HepG2 (cell line): ENCODE measurements around the gene CUEDC2. TPM values are rescaled to one million over a fixed set of nuclear protein-coding genes. Genes with fewer than 3 reads are reported as not detected.
A peak's percentile ranks its signal among the peaks of the same experiment; 100 is the strongest.

Experiments used
- ATF1 ChIP-seq: IDR thresholded peaks from 2 replicates; pipeline ENCODE4 v1.6.1; 2016; ENCODE audit warnings: mild to moderate bottlenecking, control low read depth
- BCL6 ChIP-seq: IDR thresholded peaks from 2 replicates; pipeline ENCODE4 v1.6.1; 2016; ENCODE audit warnings: missing genetic modification reagents, missing compliant biosample characterization
- CBFB ChIP-seq: sonication (generic); formaldehyde crosslinking; IDR thresholded peaks from 2 replicates; pipeline ENCODE4 v1.4.0; 2020; ENCODE audit warnings: missing genetic modification reagents
- CCDC6 ChIP-seq: sonication (generic); formaldehyde crosslinking; IDR thresholded peaks from 2 replicates; pipeline ENCODE4 v1.8.1; 2022; ENCODE audit warnings: mild to moderate bottlenecking, missing genetic modification reagents, moderate library complexity
- ELF1 ChIP-seq: sonication (generic); formaldehyde crosslinking; IDR thresholded peaks from 2 replicates; pipeline ENCODE4 v1.4.0; 2020; ENCODE audit warnings: missing genetic modification reagents
- HOXA9 ChIP-seq: sonication (generic); formaldehyde crosslinking; IDR thresholded peaks from 2 replicates; pipeline ENCODE4 v1.8.1; 2022; ENCODE audit warnings: missing genetic modification reagents, mild to moderate bottlenecking, moderate library complexity, borderline replicate concordance
- IKZF5 ChIP-seq: IDR thresholded peaks from 2 replicates; pipeline ENCODE4 v1.6.1; 2018; ENCODE audit warnings: missing genetic modification reagents, mild to moderate bottlenecking, missing compliant biosample characterization
- IRX3 ChIP-seq: sonication (generic); formaldehyde crosslinking; IDR thresholded peaks from 2 replicates; pipeline ENCODE4 v1.8.1; 2023; ENCODE audit warnings: mild to moderate bottlenecking, low read depth, missing genetic modification reagents, borderline replicate concordance
- JUND ChIP-seq: sonication (generic); formaldehyde crosslinking; IDR thresholded peaks from 2 replicates; pipeline ENCODE4 v1.8.0; 2022; ENCODE audit warnings: mild to moderate bottlenecking, missing genetic modification reagents
- MBD4 ChIP-seq: IDR thresholded peaks from 2 replicates; pipeline ENCODE4 v1.6.1; 2012; ENCODE audit warnings: low read length, inconsistent platforms, borderline replicate concordance
- MXI1 ChIP-seq: IDR thresholded peaks from 3 replicates; pipeline ENCODE4 v1.6.1; 2012; ENCODE audit warnings: low read depth, low read length, inconsistent platforms, borderline replicate concordance
- NCOA2 ChIP-seq: sonication (generic); formaldehyde crosslinking; IDR thresholded peaks from 2 replicates; pipeline ENCODE4 v1.8.0; 2022; ENCODE audit warnings: inconsistent platforms
- NFYC ChIP-seq: IDR thresholded peaks from 2 replicates; pipeline ENCODE4 v1.6.1; 2016; ENCODE audit warnings: missing genetic modification reagents, missing compliant biosample characterization
- PREB ChIP-seq: sonication (generic); formaldehyde crosslinking; IDR thresholded peaks from 2 replicates; pipeline ENCODE4 v1.4.0; 2020; ENCODE audit warnings: missing genetic modification reagents
- SRSF1 ChIP-seq: fragments of 200-400 bp; formaldehyde crosslinking; optimal IDR thresholded peaks from 2 replicates; pipeline ENCODE3; 2017; ENCODE audit warnings: mild to moderate bottlenecking, low read depth, low read length, moderate library complexity
- TCF7 ChIP-seq: sonication (generic); IDR thresholded peaks from 2 replicates; pipeline ENCODE4 v1.6.1; 2016; ENCODE audit warnings: antibody characterized with exemption, low read depth
- ZC3H4 ChIP-seq: sonication (generic); formaldehyde crosslinking; IDR thresholded peaks from 2 replicates; pipeline ENCODE4 v1.4.0; 2020; ENCODE audit warnings: missing genetic modification reagents, borderline replicate concordance
- ZFAT ChIP-seq: sonication (generic); formaldehyde crosslinking; conservative IDR thresholded peaks from 2 replicates; pipeline ENCODE4 v1.8.1; 2023; ENCODE audit warnings: missing genetic modification reagents, inconsistent platforms
- ZIK1 ChIP-seq: sonication (generic); formaldehyde crosslinking; IDR thresholded peaks from 2 replicates; pipeline ENCODE4 v1.5.0; 2020; ENCODE audit warnings: mild to moderate bottlenecking, low read depth, missing genetic modification reagents, borderline replicate concordance
- ZNF124 ChIP-seq: sonication (generic); formaldehyde crosslinking; IDR thresholded peaks from 2 replicates; pipeline ENCODE4 v1.4.0; 2020; ENCODE audit warnings: missing genetic modification reagents
- ZNF224 ChIP-seq: sonication (generic); formaldehyde crosslinking; IDR thresholded peaks from 2 replicates; pipeline ENCODE4 v1.5.0; 2020; ENCODE audit warnings: mild to moderate bottlenecking, missing genetic modification reagents
- ZNF253 ChIP-seq: sonication (generic); formaldehyde crosslinking; IDR thresholded peaks from 2 replicates; pipeline ENCODE4 v1.8.0; 2022; ENCODE audit warnings: mild to moderate bottlenecking, missing genetic modification reagents, borderline replicate concordance
- ZNF468 ChIP-seq: sonication (generic); formaldehyde crosslinking; IDR thresholded peaks from 2 replicates; pipeline ENCODE4 v1.8.0; 2022; ENCODE audit warnings: mild to moderate bottlenecking, moderate library complexity, missing genetic modification reagents
- ZNF564 ChIP-seq: sonication (generic); formaldehyde crosslinking; IDR thresholded peaks from 2 replicates; pipeline ENCODE4 v1.8.1; 2023; ENCODE audit warnings: mild to moderate bottlenecking, missing genetic modification reagents
- ZNF709 ChIP-seq: sonication (generic); formaldehyde crosslinking; IDR thresholded peaks from 2 replicates; pipeline ENCODE4 v1.5.0; 2020; ENCODE audit warnings: mild to moderate bottlenecking, missing genetic modification reagents
- ZNF777 ChIP-seq: sonication (generic); formaldehyde crosslinking; IDR thresholded peaks from 2 replicates; pipeline ENCODE4 v1.4.0; 2020; ENCODE audit warnings: missing genetic modification reagents
- ZSCAN25 ChIP-seq: sonication (generic); formaldehyde crosslinking; IDR thresholded peaks from 2 replicates; pipeline ENCODE4 v1.8.0; 2022; ENCODE audit warnings: mild to moderate bottlenecking, missing genetic modification reagents
- polyA plus RNA-seq, 8 experiments: library from polyadenylated mRNA; depleted of rRNA in 3 of 8; stranded (reverse) in 7 of 8; unstranded in 1 of 8; fragments of >200 nt; fragmentation: Illumina TruSeq in 4 of 8; extraction: Trizol in 4 of 8; gene quantifications; 2 replicates each; pipeline versions ENCODE4 v1.2.1 to v1.2.3, GENCODE V29; 2011 to 2016; ENCODE audit warnings: low read depth in 4 of 8, missing spikeins in 1 of 8, mixed read lengths in 1 of 8; ENCODE audit not compliant: insufficient read depth in 1 of 8
- total RNA-seq, 5 experiments: library from RNA; depleted of rRNA; stranded (reverse); fragments of >200 nt; fragmentation: Illumina TruSeq; extraction: Trizol; gene quantifications; 2 replicates each; pipeline ENCODE4 v1.2.3, GENCODE V29; 2016; ENCODE audit warnings: low read depth in 1 of 5
- TF ChIP-seq, protein P1 (sequence below): sonication (generic); formaldehyde crosslinking; IDR thresholded peaks from 2 replicates; pipeline ENCODE4 v1.4.0; 2020; ENCODE audit warnings: missing genetic modification reagents

The CUEDC2 gene
- total and polyA plus RNA-seq, 2 of the 13 experiments (the other 11 are each of a cell fraction or from before 2014, with no cell fraction given): 13.1 to 18.4 TPM

GRCh38 chr10:102432162-102432950 lies at the start of gene CUEDC2 (continued):
- TF ChIP-seq ZNF253 (CRISPR knock-in tag) (0 out of 2 replicates have a peak, but pooled peaks have one; percentile 49), ZSCAN25 (CRISPR knock-in tag) (peak; percentile 34; the same call in 1 of the 2 replicates), ZNF709 (0 out of 2 replicates have a peak, but pooled peaks have one; percentile 27), PREB (CRISPR knock-in tag) (no peak), NCOA2 (0 out of 2 replicates have a peak, but pooled peaks have one; percentile 37), TCF7 (peak; percentile 80), ELF1 (CRISPR knock-in tag) (peak; percentile 80), CCDC6 (CRISPR knock-in tag) (peak; percentile 52; the same call in 1 of the 2 replicates), IKZF5 (CRISPR knock-in tag) (peak; percentile 91), ATF1 (peak; percentile 64), CBFB (peak; percentile 48; the same call in 1 of the 2 replicates), ZNF564 (CRISPR knock-in tag) (no peak), HOXA9 (no peak), BCL6 (CRISPR knock-in tag) (no peak), NFYC (CRISPR knock-in tag) (peak; percentile 56), ZNF124 (CRISPR knock-in tag) (peak; percentile 62; the same call in 1 of the 2 replicates), MXI1 (peak; percentile 72; the same call in 1 of the 3 replicates), ZNF224 (peak; percentile 37; the same call in 1 of the 2 replicates), ZFAT (CRISPR knock-in tag) (no peak), MBD4 (no peak), ZC3H4 (CRISPR knock-in tag) (no peak), ZNF468 (0 out of 2 replicates have a peak, but pooled peaks have one; percentile 47), JUND (CRISPR knock-in tag) (0 out of 2 replicates have a peak, but pooled peaks have one; percentile 27), ZNF777 (CRISPR knock-in tag) (peak; percentile 78; the same call in 1 of the 2 replicates), ZIK1 (CRISPR knock-in tag) (peak; percentile 74; the same call in 1 of the 2 replicates), IRX3 (CRISPR knock-in tag) (no peak), SRSF1 (peak; percentile 59)
- TF ChIP-seq, protein P1, sequence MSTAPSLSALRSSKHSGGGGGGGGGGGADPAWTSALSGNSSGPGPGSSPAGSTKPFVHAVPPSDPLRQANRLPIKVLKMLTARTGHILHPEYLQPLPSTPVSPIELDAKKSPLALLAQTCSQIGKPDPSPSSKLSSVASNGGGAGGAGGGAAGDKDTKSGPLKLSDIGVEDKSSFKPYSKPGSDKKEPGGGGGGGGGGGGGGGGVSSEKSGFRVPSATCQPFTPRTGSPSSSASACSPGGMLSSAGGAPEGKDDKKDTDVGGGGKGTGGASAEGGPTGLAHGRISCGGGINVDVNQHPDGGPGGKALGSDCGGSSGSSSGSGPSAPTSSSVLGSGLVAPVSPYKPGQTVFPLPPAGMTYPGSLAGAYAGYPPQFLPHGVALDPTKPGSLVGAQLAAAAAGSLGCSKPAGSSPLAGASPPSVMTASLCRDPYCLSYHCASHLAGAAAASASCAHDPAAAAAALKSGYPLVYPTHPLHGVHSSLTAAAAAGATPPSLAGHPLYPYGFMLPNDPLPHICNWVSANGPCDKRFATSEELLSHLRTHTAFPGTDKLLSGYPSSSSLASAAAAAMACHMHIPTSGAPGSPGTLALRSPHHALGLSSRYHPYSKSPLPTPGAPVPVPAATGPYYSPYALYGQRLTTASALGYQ: no peak
